ENCODE measurements around the gene FNBP1. TPM values are rescaled to one million over a fixed set of nuclear protein-coding genes. Genes with fewer than 3 reads are reported as not detected.

Gene FNBP1
- total RNA-seq, 1 donor from 2014 or later, result 50.0 TPM

GRCh38 chr9:130062750-130063149 lies 19.8 kb upstream of the FNBP1 start:
- peaks cover 13% of the 10 kb centered on the region for H3K4me1 ChIP-seq
- H3K36me3 ChIP-seq, result peaks cover 16% of the 10 kb centered on the region
- no peak for DNase-seq
- intact Hi-C loops (cut with DNase I), result no loop called here
- TF ChIP-seq CTCF (IDR thresholded peaks at IDR 0.05), result no peak
- no peak for ATAC-seq
- H3K27me3 ChIP-seq, result no peaks in the 10 kb centered on the region
- H3K9me3 ChIP-seq, result no peaks in the 10 kb centered on the region
- H3K4me3 ChIP-seq, result no peak overlapping the region
- H3K27ac ChIP-seq, result no peak overlapping the region

- DNase-seq (no peak), ATAC-seq (no peak)
- no peak for TF ChIP-seq CTCF (IDR thresholded peaks at IDR 0.05)
- Histone ChIP-seq H3K27me3 (no peaks in the 10 kb centered on the region), H3K4me1 (peaks cover 15% of the 10 kb centered on the region), H3K4me3 (no peak overlapping the region), H3K36me3 (peaks cover 18% of the 10 kb centered on the region), H3K27ac (no peak overlapping the region), H3K9me3 (no peaks in the 10 kb centered on the region)
- intact Hi-C loops (cut with DNase I), result no loop called here
Measured at GRCh38 chr9:130060296-130060695, 17.3 kb upstream of the FNBP1 start.

DNA sequence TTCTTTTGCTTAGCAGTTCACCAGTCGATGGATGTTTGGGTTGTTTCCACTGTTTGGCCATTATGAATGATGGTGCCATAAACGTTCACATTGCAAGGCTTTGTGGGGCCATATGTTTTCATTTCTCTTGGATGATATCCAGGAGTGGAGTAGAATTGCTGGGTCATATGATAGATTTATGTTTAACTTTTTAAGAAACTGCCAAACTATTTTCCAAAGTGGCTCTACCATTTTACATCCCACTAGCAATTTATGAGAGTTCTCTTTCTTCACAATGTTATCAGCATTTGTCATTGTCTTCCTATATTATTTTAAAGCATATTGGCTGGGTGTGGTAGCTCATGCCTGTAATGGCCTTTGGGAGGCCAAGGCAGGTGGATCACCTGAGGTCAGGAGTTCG lies 15.9 kb upstream of the FNBP1 start:
- ATAC-seq, result no peak
- H3K4me3 ChIP-seq, result no peak overlapping the region
- no peaks in the 10 kb centered on the region for H3K9me3 ChIP-seq
- intact Hi-C loops (cut with DNase I), result no loop called here
- H3K27ac ChIP-seq, result no peak overlapping the region
- TF ChIP-seq CTCF (IDR thresholded peaks at IDR 0.05), result no peak
- peaks cover 18% of the 10 kb centered on the region for H3K36me3 ChIP-seq
- no peak for DNase-seq
- no peaks in the 10 kb centered on the region for H3K27me3 ChIP-seq
- peaks cover 23% of the 10 kb centered on the region for H3K4me1 ChIP-seq

- no peak for ATAC-seq
- peaks cover 18% of the 10 kb centered on the region for H3K36me3 ChIP-seq
- H3K4me1 ChIP-seq, result peaks cover 24% of the 10 kb centered on the region
- intact Hi-C loops (cut with DNase I), result no loop called here
- no peak overlapping the region for H3K4me3 ChIP-seq
- no peak overlapping the region for H3K27ac ChIP-seq
- H3K9me3 ChIP-seq, result no peaks in the 10 kb centered on the region
- no peak for DNase-seq
- H3K27me3 ChIP-seq, result no peaks in the 10 kb centered on the region
- TF ChIP-seq CTCF (IDR thresholded peaks at IDR 0.05), result peak; percentile 20
Measured at GRCh38 chr9:130058154-130058553, 15.2 kb upstream of the FNBP1 start.

GRCh38 chr9:130054820-130055219 lies 11.8 kb upstream of the FNBP1 start:
- Histone ChIP-seq H3K27ac (peak overlapping the region; percentile 97), H3K27me3 (no peaks in the 10 kb centered on the region), H3K4me1 (peaks cover 29% of the 10 kb centered on the region), H3K36me3 (peaks cover 18% of the 10 kb centered on the region), H3K9me3 (no peaks in the 10 kb centered on the region), H3K4me3 (peak overlapping the region; percentile 98)
- TF ChIP-seq CTCF (IDR thresholded peaks at IDR 0.05), result no peak
- intact Hi-C loops (cut with DNase I), result no loop called here
- ATAC-seq, result no peak
- no peak for DNase-seq

DNA sequence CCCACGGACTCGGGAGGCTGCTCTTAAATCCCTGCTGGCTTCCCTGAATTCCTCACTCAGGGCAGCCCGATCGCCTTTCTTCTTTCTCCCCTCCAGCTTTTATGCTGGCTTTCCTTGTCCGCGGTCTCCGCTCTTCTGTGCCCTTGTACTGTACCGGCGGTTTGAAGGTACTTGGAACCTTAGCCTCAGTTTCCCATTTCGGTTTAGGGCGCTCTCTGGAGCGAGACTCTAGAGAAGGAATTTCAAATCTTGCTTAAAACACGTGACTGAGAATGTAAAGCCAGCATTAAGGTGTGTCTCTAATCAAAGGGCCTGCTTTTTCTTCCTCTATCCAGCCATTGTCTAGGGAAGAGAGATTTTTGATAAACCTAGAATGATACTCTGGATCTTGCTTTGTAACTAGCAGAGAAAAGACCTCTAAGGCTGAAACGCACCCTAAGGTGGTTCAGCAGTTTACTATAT lies 11.4 kb upstream of the FNBP1 start:
- ATAC-seq, result no peak
- DNase-seq, result no peak
- Histone ChIP-seq H3K9me3 (no peaks in the 10 kb centered on the region), H3K27me3 (no peaks in the 10 kb centered on the region), H3K4me1 (peaks cover 29% of the 10 kb centered on the region), H3K36me3 (peaks cover 18% of the 10 kb centered on the region), H3K4me3 (peak overlapping the region; percentile 98), H3K27ac (peak overlapping the region; percentile 97)
- TF ChIP-seq CTCF (IDR thresholded peaks at IDR 0.05), result no peak
- intact Hi-C loops (cut with DNase I), result no loop called here

All from upper lobe of right lung (tissue), 1 donor.